Small intestine (tissue), 7 donors: Measurements from ENCODE around the gene IPCEF1. TPM values are rescaled to one million over a fixed set of nuclear protein-coding genes. Genes with fewer than 3 reads are reported as not detected.

Experiments used
- DNase-seq, 2 donors: peaks; one replicate each; pipeline versions ENCODE4 v3.0.0 to v3.0.0-alpha.2; 2013
- FAIRE-seq: peaks from 2 replicates; lab custom pipeline; 2012; peaks lifted over from hg19 to GRCh38; lab: Jason Lieb, UNC
- H3K27ac ChIP-seq, 3 donors: one replicate each; pipeline ENCODE4 v1.5.1; 2013; ENCODE audit warnings: low read length in 2 of 3, mild to moderate bottlenecking in 2 of 3, control low read depth in 1 of 3, inconsistent platforms in 1 of 3, low read depth in 1 of 3, moderate library complexity in 1 of 3
- H3K27me3 ChIP-seq, 3 donors: one replicate each; pipeline ENCODE4 v1.6.1; 2013; ENCODE audit warnings: low read length in 3 of 3, inconsistent platforms in 1 of 3; ENCODE audit not compliant: control insufficient read depth in 3 of 3, insufficient read depth in 3 of 3
- H3K36me3 ChIP-seq, 3 donors: one replicate each; pipeline ENCODE4 v1.6.1; 2013; ENCODE audit warnings: low read length in 3 of 3, inconsistent platforms in 1 of 3, low read depth in 1 of 3, mild to moderate bottlenecking in 1 of 3, moderate library complexity in 1 of 3; ENCODE audit not compliant: control insufficient read depth in 3 of 3, insufficient read depth in 2 of 3
- H3K4me1 ChIP-seq, 3 donors: one replicate each; pipeline ENCODE4 v1.6.1; 2013; ENCODE audit warnings: low read length in 2 of 3, inconsistent platforms in 1 of 3, low read depth in 1 of 3, mild to moderate bottlenecking in 1 of 3, moderate library complexity in 1 of 3; ENCODE audit not compliant: control insufficient read depth in 3 of 3, insufficient read depth in 2 of 3
- H3K4me3 ChIP-seq, 3 donors: one replicate each; pipeline ENCODE4 v1.5.1; 2013; ENCODE audit warnings: low read length in 3 of 3, control low read depth in 1 of 3, inconsistent platforms in 1 of 3, low read depth in 1 of 3, mild to moderate bottlenecking in 1 of 3, moderate library complexity in 1 of 3
- H3K9me3 ChIP-seq, 2 donors: one replicate each; pipeline ENCODE4 v1.6.1; 2013; ENCODE audit warnings: low read depth in 1 of 2, low read length in 1 of 2; ENCODE audit not compliant: control insufficient read depth in 2 of 2, insufficient read depth in 1 of 2
- WGBS, 3 donors: extraction: QIAGEN DNeasy Blood & Tissue Kit; methylation state at CpG; one replicate each; pipeline ENCODE4 v1.1.7; 2013; 5-methylcytosine and 5-hydroxymethylcytosine counted together
- polyA plus RNA-seq, 4 donors: library from polyadenylated mRNA; stranded (reverse) in 3 of 4; unstranded in 1 of 4; fragments of 200-250 nt in 3 of 4; fragments of 120-200 nt in 1 of 4; gene quantifications; one replicate each; pipeline versions ENCODE4 v1.2.1 to v1.2.3, GENCODE V29; 2013
- donor health status: healthy with polysubstance abuse.
- donor health status: control.
- donor health status: control.
- donor health status: Bipolar disorder and iron deficiency.
- donor health status: healthy.

IPCEF1 gene
- polyA plus RNA-seq, 4 donors = 0.45 to 2.1 (median 0.79) TPM

DNA sequence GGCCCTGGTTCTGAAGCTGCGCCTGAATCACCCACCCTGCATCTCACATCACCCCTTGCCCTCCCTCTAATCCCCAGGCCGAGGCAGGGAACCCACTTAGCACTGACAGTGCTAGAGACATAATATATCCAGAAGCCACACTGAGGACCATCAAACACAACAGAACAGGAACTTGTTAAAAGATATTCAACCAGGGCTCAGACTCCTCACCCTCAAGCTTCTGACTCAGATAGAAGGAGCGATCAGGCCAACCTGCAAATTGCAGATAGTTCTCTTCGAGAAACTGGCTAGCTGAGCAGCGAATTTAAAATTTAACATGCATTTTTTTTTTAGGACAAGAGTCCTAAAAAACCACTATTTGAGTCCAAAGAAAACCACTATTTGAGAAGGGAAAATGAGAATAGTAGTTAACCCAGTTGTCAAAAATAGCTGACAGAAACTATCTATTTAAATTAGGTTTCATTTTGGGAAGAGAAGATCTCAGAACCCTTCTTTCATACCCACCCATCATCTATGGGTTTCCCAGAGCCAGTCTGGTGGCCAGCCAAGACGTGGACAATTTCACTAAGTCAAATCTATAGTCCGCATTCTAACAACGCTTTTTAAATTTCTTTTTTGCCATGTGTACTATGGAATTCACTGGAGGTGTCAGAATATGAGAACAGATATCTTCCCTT lies 222.0 kb downstream of the IPCEF1 start:
- Histone ChIP-seq H3K27me3 (no peaks in the 10 kb centered on the region), H3K9me3 (no peaks in the 10 kb centered on the region), H3K4me3 (no peak overlapping the region), H3K27ac (no peak overlapping the region), H3K4me1 (no peaks in the 10 kb centered on the region), H3K36me3 (no peaks in the 10 kb centered on the region)
- DNase-seq = no peak
- WGBS, 3 donors = 83 to 86% (median 84%) methylated on average over 8 of the region's 8 CpGs
- FAIRE-seq = no peak

DNA sequence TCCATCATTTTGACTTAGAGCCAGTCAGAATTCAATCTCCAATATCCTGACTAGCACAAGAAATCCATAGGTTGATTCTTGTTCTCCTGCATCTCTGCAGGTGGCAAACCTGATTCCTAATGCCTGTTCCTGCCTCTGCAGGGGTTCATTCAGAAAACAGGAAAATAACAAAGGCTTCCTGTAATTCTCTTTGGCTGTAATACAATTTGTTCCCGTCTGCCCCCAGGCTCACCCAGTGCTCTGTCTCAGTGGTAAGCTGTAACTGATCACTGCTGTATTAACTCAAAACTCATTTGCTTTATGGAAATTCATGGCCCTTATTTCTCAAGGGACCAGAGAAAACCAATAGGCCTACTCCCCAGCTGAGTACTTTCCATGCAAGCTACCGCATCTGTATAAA lies 228.9 kb downstream of the IPCEF1 start:
- Histone ChIP-seq H3K4me1 (no peaks in the 10 kb centered on the region), H3K27me3 (peaks cover 0 to 2% (median 0%) of the 10 kb centered on the region in 3 donors), H3K9me3 (no peaks in the 10 kb centered on the region), H3K36me3 (no peaks in the 10 kb centered on the region), H3K27ac (no peak overlapping the region), H3K4me3 (no peak overlapping the region)
- DNase-seq (no peak), FAIRE-seq (no peak)
- 61 to 69% (median 61%) methylated on average over 2 of the region's 2 CpGs for WGBS, 3 donors

DNA sequence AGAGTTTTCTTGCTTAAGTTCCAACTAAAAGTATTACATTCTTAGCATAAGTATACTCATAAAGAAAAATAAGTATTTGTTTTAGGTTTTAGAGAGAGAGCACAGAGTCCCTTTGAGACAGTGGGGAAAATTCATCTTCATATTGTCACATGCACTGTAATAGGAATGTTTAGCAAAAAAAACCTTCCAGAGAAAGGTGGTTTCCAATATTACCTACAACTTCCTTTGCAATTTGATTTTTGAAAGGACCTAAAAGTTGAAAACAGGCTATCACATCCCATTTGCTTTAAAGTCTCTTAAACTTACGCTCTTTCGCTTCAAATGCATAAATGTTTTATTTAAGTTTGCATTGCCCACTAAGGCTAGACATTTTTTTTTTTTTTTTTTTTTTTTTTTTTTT lies 231.2 kb downstream of the IPCEF1 start:
- Histone ChIP-seq H3K4me1 (no peaks in the 10 kb centered on the region), H3K36me3 (no peaks in the 10 kb centered on the region), H3K9me3 (no peaks in the 10 kb centered on the region), H3K4me3 (no peak overlapping the region), H3K27me3 (peaks cover 0 to 2% (median 0%) of the 10 kb centered on the region in 3 donors), H3K27ac (no peak overlapping the region)
- 82 to 94% (median 84%) methylated on average over 2 of the region's 2 CpGs for WGBS, 3 donors
- FAIRE-seq (no peak), DNase-seq (no peak)

DNA sequence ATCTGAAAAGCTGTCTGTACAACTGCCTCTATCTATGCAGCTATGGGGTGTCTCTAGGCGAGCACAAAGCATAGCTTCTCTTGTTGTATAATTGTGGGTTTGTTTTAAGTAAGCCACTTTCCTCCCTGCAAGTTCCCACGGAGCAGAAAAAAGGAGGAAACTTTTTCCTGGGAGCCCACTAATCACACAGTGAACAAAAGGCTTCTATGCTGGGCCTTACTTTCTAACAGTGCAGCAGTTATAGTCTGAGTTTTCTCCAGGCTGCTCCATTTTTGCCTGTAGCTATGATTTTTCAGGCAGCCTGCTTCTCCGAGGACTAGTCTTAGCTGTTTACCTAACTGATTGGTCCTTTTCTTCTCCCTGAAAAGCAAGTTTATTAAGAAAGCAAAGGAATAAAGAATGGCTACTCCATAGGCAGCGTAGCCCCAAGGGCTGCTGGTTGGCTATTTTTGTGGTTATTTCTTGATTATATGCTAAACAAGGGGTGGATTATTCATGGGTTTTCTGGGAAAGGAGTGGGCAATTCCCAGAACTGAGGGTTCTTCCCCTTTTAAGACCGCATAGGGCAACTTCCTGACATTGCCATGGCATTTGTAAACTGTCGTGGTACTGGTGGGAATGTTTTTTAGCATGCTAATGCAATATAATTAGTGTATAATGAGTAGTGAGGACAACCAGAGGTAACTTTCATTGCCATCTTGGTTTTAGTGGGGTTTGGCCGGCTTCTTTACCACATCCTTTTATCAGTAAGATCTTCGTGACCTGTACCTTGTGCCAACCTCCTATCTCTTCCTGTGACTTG lies 233.2 kb downstream of the IPCEF1 start:
- FAIRE-seq = no peak
- 69 to 76% (median 71%) methylated on average over 8 of the region's 8 CpGs for WGBS, 3 donors
- no peak overlapping the region for H3K4me3 ChIP-seq
- H3K9me3 ChIP-seq = no peaks in the 10 kb centered on the region
- DNase-seq = no peak
- peaks cover 0 to 2% (median 0%) of the 10 kb centered on the region in 3 donors for H3K27me3 ChIP-seq
- H3K27ac ChIP-seq = no peak overlapping the region
- H3K36me3 ChIP-seq = no peaks in the 10 kb centered on the region
- no peaks in the 10 kb centered on the region for H3K4me1 ChIP-seq

- Histone ChIP-seq H3K27ac (no peak overlapping the region), H3K9me3 (no peaks in the 10 kb centered on the region), H3K4me3 (no peak overlapping the region), H3K4me1 (no peaks in the 10 kb centered on the region), H3K36me3 (no peaks in the 10 kb centered on the region), H3K27me3 (peaks cover 0 to under 1% (median 0%) of the 10 kb centered on the region in 3 donors)
- DNase-seq (no peak), FAIRE-seq (no peak)
- WGBS, 3 donors = 82 to 90% (median 89%) methylated on average over 2 of the region's 2 CpGs
Observed at GRCh38 chr6:154122195-154122925, 234.2 kb downstream of the IPCEF1 start.

- no peaks in the 10 kb centered on the region for H3K27me3 ChIP-seq
- WGBS, 3 donors = 60 to 73% (median 69%) methylated on average over 4 of the region's 4 CpGs
- no peak overlapping the region for H3K27ac ChIP-seq
- no peaks in the 10 kb centered on the region for H3K4me1 ChIP-seq
- no peak overlapping the region for H3K4me3 ChIP-seq
- no peaks in the 10 kb centered on the region for H3K36me3 ChIP-seq
- FAIRE-seq (no peak), DNase-seq (no peak)
- no peaks in the 10 kb centered on the region for H3K9me3 ChIP-seq
Observed at GRCh38 chr6:154117485-154117884, 239.1 kb downstream of the IPCEF1 start.

- H3K27me3 ChIP-seq = no peaks in the 10 kb centered on the region
- WGBS, 3 donors = 85 to 93% (median 87%) methylated on average over 3 of the region's 3 CpGs
- H3K36me3 ChIP-seq = no peaks in the 10 kb centered on the region
- H3K4me3 ChIP-seq = no peak overlapping the region
- no peak for FAIRE-seq
- no peaks in the 10 kb centered on the region for H3K4me1 ChIP-seq
- no peaks in the 10 kb centered on the region for H3K9me3 ChIP-seq
- no peak for DNase-seq
- H3K27ac ChIP-seq = no peak overlapping the region
Observed at GRCh38 chr6:154113392-154113791, 243.2 kb downstream of the IPCEF1 start.

DNA sequence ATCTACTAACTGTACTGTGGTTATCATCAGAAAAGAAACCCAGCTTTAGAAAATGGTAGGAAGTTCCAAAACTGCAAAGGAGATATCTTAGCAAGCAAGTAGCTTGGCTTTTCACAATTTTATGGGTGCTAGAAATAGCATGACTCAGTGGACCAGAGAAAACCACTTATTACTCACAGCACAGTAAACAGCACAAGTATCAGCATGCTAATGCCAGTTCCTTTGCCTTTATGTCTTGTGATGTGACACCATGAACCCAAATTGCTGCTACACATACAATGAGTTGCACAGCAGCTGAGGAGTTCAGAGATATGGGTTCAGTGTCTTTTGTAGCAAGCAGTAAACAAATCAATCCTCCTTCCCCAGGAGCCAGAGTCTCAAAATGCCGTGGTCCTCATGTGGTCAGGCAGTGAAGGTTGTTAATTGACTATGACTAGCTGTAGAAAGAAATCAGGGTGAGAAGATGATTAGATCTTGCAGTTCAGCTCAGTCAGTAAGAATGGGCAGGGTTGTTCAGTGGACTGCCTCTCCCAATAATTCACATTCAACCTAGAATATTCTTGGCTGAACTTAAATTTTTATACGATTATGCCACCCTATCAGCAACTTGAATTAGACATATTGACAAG lies 244.3 kb downstream of the IPCEF1 start:
- Histone ChIP-seq H3K36me3 (no peaks in the 10 kb centered on the region), H3K27me3 (no peaks in the 10 kb centered on the region), H3K4me1 (no peaks in the 10 kb centered on the region), H3K27ac (no peak overlapping the region), H3K4me3 (no peak overlapping the region), H3K9me3 (no peaks in the 10 kb centered on the region)
- FAIRE-seq (no peak), DNase-seq (no peak)
- 73 to 80% (median 80%) methylated on average over 2 of the region's 2 CpGs for WGBS, 3 donors
